Measurements from ENCODE around the gene TTC33. TPM values are rescaled to one million over a fixed set of nuclear protein-coding genes. Genes with fewer than 3 reads are reported as not detected.

TTC33 gene
- total and polyA plus RNA-seq, 2 of the 13 experiments (the other 11 are each of a cell fraction or from before 2014, with no cell fraction given) = 4.5 to 20.0 TPM

GRCh38 chr5:40599676-40600075 lies 156.1 kb downstream of the TTC33 start:
- ATAC-seq (no peak), DNase-seq (ENCODE audit: low spot score) (no peak), FAIRE-seq (no peak)
- intact Hi-C loops (cut with micrococcal nuclease; ENCODE audit: unreplicated experiment) = no loop called here
- Histone ChIP-seq H3K4me3 (replicated peaks in 1 of 3; ENCODE audit: insufficient read depth in 1 of 3, low read depth in 2 of 3, low read length in 3 of 3) (no peak overlapping the region), H4K20me1 (ENCODE audit: insufficient read depth, low read length) (no peaks in the 10 kb centered on the region), H3K27me3 (ENCODE audit: control insufficient read depth in 1 of 2, insufficient read depth in 2 of 2, low read length in 2 of 2) (no peaks in the 10 kb centered on the region), H3K79me2 (ENCODE audit: insufficient read depth, low read length) (no peaks in the 10 kb centered on the region), H3K9me3 (ENCODE audit: low read length) (no peaks in the 10 kb centered on the region), H3K36me3 (replicated peaks in 1 of 2; ENCODE audit: control insufficient read depth in 1 of 2, insufficient read depth in 2 of 2, low read length in 2 of 2) (no peaks in the 10 kb centered on the region), H3K27ac (ENCODE audit: extremely low read length, insufficient read depth, low read length) (no peak overlapping the region), H3K4me2 (ENCODE audit: low read depth, low read length) (no peak overlapping the region), H3K4me1 (ENCODE audit: insufficient read depth, low read length) (peaks cover 18% of the 10 kb centered on the region), H3K9ac (ENCODE audit: insufficient read depth, low read depth, low read length) (no peak overlapping the region), H2AFZ (ENCODE audit: low read length) (no peak overlapping the region)
- POLR2A ChIA-PET = no interaction called here
- BruUV-seq (replicated peaks) = no TSS peak
- in situ Hi-C loops (cut with HindIII; ENCODE audit: extremely low pct_ligation_motif_present, low pct_unique_long_range_greater_than_20kb) = no loop called here
- TF ChIP-seq, protein P1, sequence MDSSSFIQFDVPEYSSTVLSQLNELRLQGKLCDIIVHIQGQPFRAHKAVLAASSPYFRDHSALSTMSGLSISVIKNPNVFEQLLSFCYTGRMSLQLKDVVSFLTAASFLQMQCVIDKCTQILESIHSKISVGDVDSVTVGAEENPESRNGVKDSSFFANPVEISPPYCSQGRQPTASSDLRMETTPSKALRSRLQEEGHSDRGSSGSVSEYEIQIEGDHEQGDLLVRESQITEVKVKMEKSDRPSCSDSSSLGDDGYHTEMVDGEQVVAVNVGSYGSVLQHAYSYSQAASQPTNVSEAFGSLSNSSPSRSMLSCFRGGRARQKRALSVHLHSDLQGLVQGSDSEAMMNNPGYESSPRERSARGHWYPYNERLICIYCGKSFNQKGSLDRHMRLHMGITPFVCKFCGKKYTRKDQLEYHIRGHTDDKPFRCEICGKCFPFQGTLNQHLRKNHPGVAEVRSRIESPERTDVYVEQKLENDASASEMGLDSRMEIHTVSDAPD (CRISPR knock-in tag; IDR thresholded peaks at IDR 0.05) = no peak
- TF ChIP-seq MIER3 (CRISPR knock-in tag; IDR thresholded peaks at IDR 0.05; ENCODE audit: borderline replicate concordance) (no peak), TEAD3 (CRISPR knock-in tag; optimal IDR thresholded peaks at IDR 0.05; ENCODE audit: borderline replicate concordance) (no peak)
- CTCF ChIA-PET (ENCODE audit: low intra/inter-chr PET ratio, low total read pairs) = no interaction called here

GRCh38 chr5:40594811-40595210 lies 160.9 kb downstream of the TTC33 start:
- Histone ChIP-seq H3K27me3 (ENCODE audit: control insufficient read depth in 1 of 2, insufficient read depth in 2 of 2, low read length in 2 of 2) (no peaks in the 10 kb centered on the region), H2AFZ (ENCODE audit: low read length) (no peak overlapping the region), H4K20me1 (ENCODE audit: insufficient read depth, low read length) (no peaks in the 10 kb centered on the region), H3K4me2 (ENCODE audit: low read depth, low read length) (no peak overlapping the region), H3K9me3 (ENCODE audit: low read length) (no peaks in the 10 kb centered on the region), H3K4me3 (replicated peaks in 1 of 3; ENCODE audit: insufficient read depth in 1 of 3, low read depth in 2 of 3, low read length in 3 of 3) (no peak overlapping the region), H3K27ac (ENCODE audit: extremely low read length, insufficient read depth, low read length) (no peak overlapping the region), H3K36me3 (replicated peaks in 1 of 2; ENCODE audit: control insufficient read depth in 1 of 2, insufficient read depth in 2 of 2, low read length in 2 of 2) (no peaks in the 10 kb centered on the region), H3K79me2 (ENCODE audit: insufficient read depth, low read length) (no peaks in the 10 kb centered on the region), H3K4me1 (ENCODE audit: insufficient read depth, low read length) (no peaks in the 10 kb centered on the region), H3K9ac (ENCODE audit: insufficient read depth, low read depth, low read length) (no peak overlapping the region)
- ATAC-seq (no peak), FAIRE-seq (no peak), DNase-seq (ENCODE audit: low spot score) (no peak)
- in situ Hi-C loops (cut with HindIII; ENCODE audit: extremely low pct_ligation_motif_present, low pct_unique_long_range_greater_than_20kb) = no loop called here
- 0% methylated on average over 1 of the region's 1 CpG for WGBS (ENCODE audit: low lambda C conversion rate)
- intact Hi-C loops (cut with micrococcal nuclease; ENCODE audit: unreplicated experiment) = no loop called here
- CTCF ChIA-PET (ENCODE audit: low intra/inter-chr PET ratio, low total read pairs) = no interaction called here
- no TSS peak for BruUV-seq (replicated peaks)
- POLR2A ChIA-PET = no interaction called here
- no peak for TF ChIP-seq NFE2L1 (CRISPR knock-in tag; IDR thresholded peaks at IDR 0.05; ENCODE audit: borderline replicate concordance)
- no peak for TF ChIP-seq DR1 (CRISPR knock-in tag; IDR thresholded peaks at IDR 0.05)
- TF ChIP-seq NR1H2 (CRISPR knock-in tag; IDR thresholded peaks at IDR 0.05; ENCODE audit: borderline replicate concordance, low read depth) = no peak
- TF ChIP-seq JUND (CRISPR knock-in tag; IDR thresholded peaks at IDR 0.05) = no peak
- TF ChIP-seq KLF16 (CRISPR knock-in tag; IDR thresholded peaks at IDR 0.05) = no peak
- TF ChIP-seq ZNF142 (CRISPR knock-in tag; IDR thresholded peaks at IDR 0.05) = no peak
- TF ChIP-seq MTF1 (CRISPR knock-in tag; IDR thresholded peaks at IDR 0.05) = no peak
- TF ChIP-seq TBL1XR1 (IDR thresholded peaks at IDR 0.05; ENCODE audit: borderline replicate concordance, low read length, partially characterized antibody) = no peak
- TF ChIP-seq SAP130 (CRISPR knock-in tag; IDR thresholded peaks at IDR 0.05; ENCODE audit: low read depth) = no peak
